SK-N-DZ (cell line): Measurements from ENCODE around the gene TNIK.
A peak's percentile ranks its signal among the peaks of the same experiment; 100 is the strongest.

Experiments used
- DNase-seq: peaks from one replicate; pipeline ENCODE4 v3.0.0-alpha.2; 2015; ENCODE audit warnings: low spot score

TNIK gene

DNA sequence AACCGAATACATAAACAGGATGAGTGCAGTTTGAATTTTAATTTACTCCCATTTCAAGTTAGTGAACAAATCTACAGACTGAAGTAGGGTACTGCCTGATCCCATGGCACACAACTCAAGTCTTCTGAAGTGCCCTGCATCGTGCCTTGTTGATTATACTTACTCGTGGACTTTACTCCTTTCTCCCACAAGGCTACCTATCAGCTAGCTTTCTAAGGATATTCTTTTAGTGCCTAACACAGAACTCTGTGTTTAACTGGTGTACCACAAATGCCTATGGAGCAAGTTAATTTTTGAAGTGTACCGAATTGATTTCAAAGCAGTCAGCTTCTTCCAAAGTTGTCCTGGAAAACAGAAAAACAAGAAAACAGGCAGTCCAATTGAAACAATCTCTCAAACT, 119.8 kb downstream of the TNIK start:
- DNase-seq: no peak

DNA sequence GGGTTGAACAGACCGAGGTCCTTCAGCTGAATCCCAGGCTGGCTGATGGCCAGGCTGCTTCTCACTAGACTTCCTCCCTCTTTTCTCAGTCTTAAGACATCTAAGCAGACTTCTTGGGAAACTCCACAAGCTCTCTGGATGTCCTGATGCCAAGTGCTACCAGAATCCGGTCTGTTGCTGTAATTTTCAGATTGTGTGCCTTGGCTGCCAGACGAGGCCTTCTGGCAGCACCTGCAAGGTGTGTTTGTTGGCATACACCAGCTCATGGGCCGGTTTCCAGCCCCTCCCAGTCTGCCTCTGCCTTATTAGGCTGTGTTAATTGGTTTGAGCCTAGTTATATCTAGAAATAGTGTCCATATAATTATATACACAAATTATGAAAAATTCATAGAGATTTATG, 120.6 kb downstream of the TNIK start:
- DNase-seq: no peak

DNA sequence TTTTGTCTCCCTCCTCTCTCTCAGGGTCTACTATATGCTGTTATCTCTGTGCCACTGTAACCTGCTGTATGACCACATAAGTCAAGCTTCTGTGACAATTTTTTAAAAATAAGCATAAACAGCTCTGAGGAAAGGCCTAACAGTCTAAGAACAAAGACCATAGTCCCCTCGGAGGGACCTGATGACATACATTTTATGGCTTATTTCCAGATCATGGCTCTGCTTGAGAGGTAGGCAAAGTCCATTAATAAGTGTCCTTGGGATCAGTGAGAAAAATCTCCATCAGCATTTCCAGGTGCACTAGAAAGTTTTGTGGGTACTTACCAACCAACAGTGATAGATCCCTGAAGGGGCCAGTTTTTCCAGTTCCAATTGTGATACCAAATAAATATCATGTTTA, 123.8 kb downstream of the TNIK start:
- no peak for DNase-seq

DNA sequence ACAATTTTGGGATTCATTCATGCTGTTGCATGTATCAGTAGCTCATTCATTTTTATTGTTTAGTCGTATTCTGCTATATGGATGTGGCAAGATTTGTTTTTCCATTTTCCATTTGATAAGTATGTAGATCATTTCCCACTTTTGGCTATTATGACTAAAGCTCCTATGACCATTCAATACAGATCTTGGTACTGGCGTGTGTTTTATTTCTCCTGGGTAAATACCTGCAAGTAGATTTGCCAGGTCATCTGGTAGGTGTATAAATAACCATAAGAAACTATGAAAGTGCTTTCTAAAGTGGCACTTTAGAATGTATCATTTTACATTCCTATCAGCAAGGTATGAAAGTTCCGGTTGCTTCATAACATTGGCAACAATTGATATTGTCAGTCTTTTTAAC, 124.6 kb downstream of the TNIK start:
- no peak for DNase-seq

- no peak for DNase-seq
Observed at GRCh38 chr3:171334465-171334811, 125.8 kb downstream of the TNIK start.

DNA sequence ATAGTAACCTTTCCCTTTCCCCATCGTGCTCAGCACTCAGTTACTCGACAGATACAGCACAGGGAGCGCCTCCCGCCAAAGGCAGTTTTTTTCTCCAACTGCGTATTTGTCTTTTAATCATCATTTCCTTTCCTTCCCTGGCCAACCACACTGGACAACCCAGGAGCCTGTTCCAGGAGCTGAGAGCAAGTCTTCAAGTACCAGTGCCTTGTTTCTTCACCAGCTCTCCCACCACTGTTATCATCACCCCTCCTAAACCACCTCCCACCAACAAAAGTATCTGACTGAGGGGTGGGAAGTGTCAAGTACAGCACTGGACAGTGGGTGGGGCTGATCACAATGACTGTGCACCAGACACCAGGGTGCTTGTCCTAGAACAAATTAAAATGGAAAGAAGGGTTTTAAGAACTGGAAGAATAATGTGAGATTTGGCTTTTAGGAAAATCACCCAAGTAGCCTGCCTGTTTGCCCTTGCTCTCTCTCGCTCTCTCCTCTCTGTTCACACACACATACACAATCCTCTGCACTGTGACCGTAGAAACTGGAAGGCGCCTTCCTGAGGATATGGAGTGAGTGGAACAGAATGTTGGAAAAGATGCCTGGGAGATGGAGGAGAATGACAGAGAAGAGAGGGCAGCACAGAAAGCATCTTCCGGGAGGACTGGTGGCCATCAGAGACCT, 126.3 kb downstream of the TNIK start:
- no peak for DNase-seq

DNA sequence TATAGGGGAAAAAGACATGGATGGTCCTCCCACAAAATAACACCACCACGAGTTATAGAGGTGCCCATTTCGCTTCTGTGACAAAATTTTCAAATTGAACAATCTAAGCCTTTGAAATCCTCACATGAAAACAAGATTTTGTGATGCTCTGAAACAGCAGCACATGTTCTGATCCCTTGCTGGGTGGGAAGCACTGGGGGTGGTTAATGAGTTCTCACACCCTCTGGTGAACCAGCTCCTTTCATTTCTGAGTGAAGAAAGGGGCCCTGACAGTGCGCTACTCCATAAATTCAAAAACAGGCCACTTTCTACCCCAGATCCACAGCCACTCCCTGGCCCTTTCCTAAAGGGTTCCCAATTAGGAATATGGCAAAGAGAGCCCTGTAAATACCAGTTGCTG, 129.3 kb downstream of the TNIK start:
- DNase-seq: no peak

DNA sequence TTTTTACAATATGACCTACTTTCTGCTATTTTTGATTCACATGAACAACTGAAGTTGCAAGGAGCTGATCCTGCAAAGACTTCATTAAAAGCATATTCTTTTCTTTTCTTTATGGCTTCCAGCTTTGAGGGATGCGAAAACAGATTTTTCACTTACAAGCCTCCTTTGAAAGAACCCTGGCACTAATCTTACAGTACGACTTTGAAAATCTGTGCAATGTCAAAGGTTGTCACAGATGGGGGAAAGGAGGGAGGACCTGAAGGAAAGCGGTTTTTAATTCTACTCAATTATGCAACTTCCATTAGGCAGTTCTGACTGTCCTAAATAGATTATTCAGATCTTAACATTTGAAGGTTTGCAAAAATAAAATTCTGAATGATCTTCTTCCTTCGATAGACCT, 130.5 kb downstream of the TNIK start:
- peak; percentile 80 for DNase-seq

DNA sequence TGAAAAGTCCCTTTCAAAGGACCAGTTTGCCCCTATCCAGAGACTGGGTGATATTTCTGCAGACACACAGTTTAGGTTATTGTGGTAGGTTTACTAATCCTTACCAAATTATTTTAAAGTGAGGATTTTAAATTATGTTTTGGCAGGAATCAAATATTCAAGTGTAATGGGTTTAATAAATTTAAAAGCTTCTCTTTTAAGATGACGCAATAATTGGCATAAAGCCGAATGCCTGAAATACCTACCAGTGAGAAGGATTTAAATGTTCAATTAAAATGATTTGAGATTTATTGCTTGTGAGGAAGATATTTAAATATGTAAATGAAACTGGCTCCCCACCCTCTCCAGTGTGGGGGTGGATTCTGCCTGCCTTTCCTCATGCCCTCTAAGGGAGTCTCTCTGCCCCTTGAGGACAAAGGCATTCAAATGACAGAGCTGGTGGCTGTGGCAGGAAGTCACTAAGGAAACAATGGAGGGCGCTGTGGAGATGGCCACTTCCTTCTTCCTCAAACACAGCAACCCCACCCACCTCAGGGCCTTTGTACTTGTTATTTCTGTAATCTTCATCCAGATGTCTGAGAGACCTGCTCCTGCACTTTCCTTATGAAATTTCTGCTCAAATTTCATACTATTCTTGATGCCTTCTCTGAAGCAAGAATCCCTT, 131.7 kb downstream of the TNIK start:
- peak; percentile 50 for DNase-seq

GRCh38 chr3:171327441-171328174, 132.6 kb downstream of the TNIK start:
- DNase-seq: no peak

DNA sequence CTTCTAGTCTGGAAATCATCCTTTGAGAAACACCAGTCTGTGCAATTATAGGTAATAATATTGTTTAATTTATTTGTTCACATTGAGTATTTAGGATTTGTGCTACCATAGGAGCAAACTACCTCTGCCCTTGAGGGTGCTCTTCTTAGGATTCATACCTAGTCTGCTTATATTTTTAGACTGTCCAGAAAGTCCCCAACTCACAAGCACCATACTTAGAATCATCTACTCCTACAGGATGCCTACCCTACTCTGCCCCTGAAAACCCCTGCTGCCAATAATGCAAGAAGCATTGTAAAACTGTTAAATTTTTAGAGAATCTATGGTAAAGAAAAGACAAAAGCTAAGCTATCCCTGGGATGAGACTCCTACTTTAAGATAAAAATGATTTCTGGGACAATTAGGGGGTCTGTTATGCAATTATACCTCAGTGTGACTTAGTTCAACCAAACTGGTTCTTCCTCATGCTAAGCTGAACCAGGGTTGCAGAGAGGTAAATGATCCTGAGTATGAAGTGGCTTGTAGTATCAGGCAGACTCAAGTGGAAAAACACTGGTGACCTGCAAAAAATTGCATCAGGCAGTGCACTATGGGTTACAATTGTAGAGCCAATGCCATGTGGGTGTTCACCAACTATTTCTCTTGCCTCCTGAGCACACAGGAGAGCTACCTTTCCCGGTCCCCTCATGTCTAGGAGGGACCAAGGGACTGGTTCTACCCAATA, 133.3 kb downstream of the TNIK start:
- no peak for DNase-seq

- no peak for DNase-seq
Observed at GRCh38 chr3:171323938-171324536, 136.2 kb downstream of the TNIK start.

- peak; percentile 65 for DNase-seq
Observed at GRCh38 chr3:171321559-171322360, 138.4 kb downstream of the TNIK start.

DNA sequence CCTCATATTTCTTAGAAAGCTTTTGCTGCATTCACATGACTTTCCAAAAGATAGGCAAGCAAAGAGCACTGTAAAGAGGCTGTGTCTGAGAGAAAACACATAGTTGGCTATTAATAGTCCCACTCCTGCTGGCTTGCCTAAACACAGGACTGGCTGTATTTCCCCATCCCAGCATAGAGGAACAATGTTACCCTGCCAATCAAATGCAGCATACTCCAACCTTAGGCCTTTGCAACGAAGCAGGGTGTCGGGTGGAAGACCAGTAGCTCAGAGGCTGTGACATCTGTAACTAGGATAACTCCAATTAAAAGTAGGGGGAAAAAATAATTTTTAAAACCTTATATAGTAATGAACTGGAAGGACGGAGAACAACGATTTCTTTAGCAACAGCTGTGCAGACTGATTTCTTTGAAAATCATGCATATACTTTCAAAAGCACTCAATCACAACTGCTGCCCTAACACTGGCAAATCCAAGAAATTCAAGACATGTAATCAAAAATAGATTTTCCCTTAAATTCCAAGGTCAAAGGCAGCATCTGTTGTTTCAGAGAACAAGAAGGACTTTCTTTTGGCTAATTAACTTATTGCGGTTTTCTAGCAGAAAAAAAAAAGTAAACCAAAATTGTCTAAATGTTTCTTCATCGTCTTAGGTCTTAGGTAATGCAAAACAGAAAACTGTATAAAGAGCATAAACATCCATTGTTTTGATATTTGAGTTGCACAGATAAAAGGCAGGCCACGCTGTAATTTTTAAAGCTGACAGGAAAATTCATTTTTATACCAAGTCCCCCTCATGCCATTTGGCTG, 139.3 kb downstream of the TNIK start:
- DNase-seq: peak; percentile 35

- no peak for DNase-seq
Observed at GRCh38 chr3:171317171-171317570, 143.0 kb downstream of the TNIK start.

- no peak for DNase-seq
Observed at GRCh38 chr3:171315919-171316318, 144.3 kb downstream of the TNIK start.

- DNase-seq: no peak
Observed at GRCh38 chr3:171315101-171315500, 145.1 kb downstream of the TNIK start.

DNA sequence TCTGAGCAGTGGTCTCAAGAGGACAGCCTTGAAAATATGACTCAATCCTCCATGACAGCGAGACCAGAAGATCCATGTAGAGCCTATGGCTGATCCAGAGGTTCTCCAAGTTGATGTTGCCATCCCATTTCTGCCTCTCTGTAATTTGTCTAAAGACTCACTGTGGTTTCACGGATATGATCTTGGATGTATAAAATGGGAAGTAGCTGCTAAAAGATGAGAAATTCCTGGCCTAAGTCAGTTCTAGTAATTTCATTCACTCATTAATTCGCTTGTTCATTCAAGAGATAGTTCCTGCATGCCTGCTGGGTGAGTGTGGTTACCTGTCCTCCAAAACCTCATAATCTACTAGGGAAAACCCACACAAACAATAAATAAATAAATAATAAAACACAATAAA, 145.9 kb downstream of the TNIK start:
- no peak for DNase-seq

DNA sequence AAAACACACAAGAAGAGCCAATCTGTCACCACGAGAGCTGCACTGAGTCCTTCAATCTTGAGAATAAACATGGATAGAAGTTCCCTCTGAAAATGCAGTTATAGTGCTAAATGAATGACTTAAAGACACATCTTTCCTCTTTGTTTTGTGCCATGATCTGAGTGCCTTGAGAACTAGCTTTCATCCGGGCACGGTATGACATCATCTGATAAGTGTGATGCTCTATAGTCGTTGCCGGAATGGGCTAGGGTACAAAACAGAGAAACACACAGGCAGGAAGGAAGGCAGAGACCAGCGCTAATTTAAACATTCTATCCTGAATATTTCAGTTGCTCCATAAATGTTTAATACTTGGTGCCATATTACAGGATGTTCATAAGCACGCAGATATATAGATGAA, 146.5 kb downstream of the TNIK start:
- DNase-seq: no peak

GRCh38 chr3:171312741-171313140, 147.5 kb downstream of the TNIK start:
- no peak for DNase-seq
